HCT116 (cell line): ENCODE measurements around the gene TPD52L2. TPM values are rescaled to one million over a fixed set of nuclear protein-coding genes. Genes with fewer than 3 reads are reported as not detected.
"Not testable (repeated sequence)": the region's sequence is repeated elsewhere in the genome, so short reads cannot be mapped to it uniquely, and the experiment has no call there.

Experiments used
- ATAC-seq: fragments of 200-7000 bp; cut with Tn5 transposase; 2 replicates; pipeline ENCODE4 v1.9.1; 2020; ENCODE audit warnings: mild to moderate bottlenecking, moderate library complexity
- BruUV-seq: library from RNA; stranded (reverse); fragments of 400-500 nt; replicated peaks from 2 replicates; lab custom pipeline; 2021; lab: Mats Ljungman, UMichigan
- CTCF ChIA-PET: fragments of 300-600 bp; sonication (Branson Sonifier 250); formaldehyde crosslinking; loops from one replicate; lab custom pipeline; 2021; ENCODE audit warnings: antibody characterized with exemption; lab: Charles Lee
- POLR2A ChIA-PET: fragments of 300-600, 350-600 bp; sonication (Branson Sonifier 250); formaldehyde crosslinking; loops from one replicate; lab custom pipeline; 2021; ENCODE audit warnings: antibody characterized with exemption; lab: Charles Lee
- RAD21 ChIA-PET, 2 experiments: fragments of 300-600 bp; sonication (Branson Sonifier 250); formaldehyde crosslinking; loops; one replicate each; lab custom pipeline; 2023; ENCODE audit warnings: low total read pairs in 2 of 2; ENCODE audit not compliant: uncharacterized antibody in 2 of 2, unreplicated experiment in 2 of 2, low non-redundant PET in 1 of 2; lab: Charles Lee
- DNase-seq: peaks from one replicate; pipeline ENCODE4 v3.0.0-alpha.2; 2010; ENCODE audit warnings: low read depth, low spot score
- H2AFZ ChIP-seq: fragments of 200-600 bp; shearing (Covaris generic), sonication (generic); 2 replicates; pipeline ENCODE4 v1.6.1; 2017; ENCODE audit warnings: low read depth, mixed run types, mixed read lengths, antibody characterized with exemption, low read length; ENCODE audit not compliant: poor library complexity, severe bottlenecking
- H3K27ac ChIP-seq: 2 replicates; pipeline ENCODE4 v1.5.1; 2012; ENCODE audit warnings: low read depth, low read length
- H3K27me3 ChIP-seq: fragments of 200-600 bp; sonication (generic); 2 replicates; pipeline ENCODE4 v1.6.1; 2016; ENCODE audit warnings: mixed run types, low read length, mixed read lengths; ENCODE audit not compliant: insufficient read depth
- H3K36me3 ChIP-seq, 2 experiments: fragments of 200-500 bp in 1 of 2; fragments of 200-600 bp in 1 of 2; sonication (Bioruptor generic) in 1 of 2; sonication (generic) in 1 of 2; 2 replicates each; pipeline versions ENCODE4 v1.5.1 to v1.6.1; 2014 to 2016; ENCODE audit warnings: low read length in 2 of 2, inconsistent platforms in 1 of 2, mixed read lengths in 1 of 2, mixed run types in 1 of 2; ENCODE audit not compliant: insufficient read depth in 2 of 2, control insufficient read depth in 1 of 2
- H3K4me1 ChIP-seq, 2 experiments: fragments of 200-600 bp in 1 of 2; sonication (generic) in 1 of 2; 2 replicates each; pipeline versions ENCODE4 v1.5.1 to v1.6.1; 2012 to 2017; ENCODE audit warnings: low read length in 2 of 2, inconsistent platforms in 1 of 2, mild to moderate bottlenecking in 1 of 2, mixed read lengths in 1 of 2, mixed run types in 1 of 2, moderate library complexity in 1 of 2; ENCODE audit not compliant: insufficient read depth in 2 of 2, control insufficient read depth in 1 of 2
- H3K4me2 ChIP-seq: fragments of 200-600 bp; sonication (generic); 2 replicates; pipeline ENCODE4 v1.6.1; 2017; ENCODE audit warnings: mixed run types, low read length, mixed read lengths
- H3K4me3 ChIP-seq, 2 experiments: fragments of 200-600 bp in 1 of 2; sonication (generic) in 1 of 2; replicated peaks in 1 of 2; 2 replicates each; pipeline ENCODE4 v1.5.1; 2011 to 2016; ENCODE audit warnings: low read length in 2 of 2, control low read depth in 1 of 2, low read depth in 1 of 2, mild to moderate bottlenecking in 1 of 2, mixed read lengths in 1 of 2, mixed run types in 1 of 2
- H3K79me2 ChIP-seq: fragments of 200-600 bp; sonication (generic); 2 replicates; pipeline ENCODE4 v1.6.1; 2017; ENCODE audit warnings: mild to moderate bottlenecking, mixed run types, low read length, moderate library complexity, mixed read lengths; ENCODE audit not compliant: insufficient read depth
- H3K9ac ChIP-seq: fragments of 200-600 bp; sonication (generic); 2 replicates; pipeline ENCODE4 v1.6.1; 2016; ENCODE audit warnings: low read length, mixed read lengths
- H3K9me2 ChIP-seq: fragments of 200-600 bp; sonication (generic), shearing (Covaris generic); 2 replicates; pipeline ENCODE4 v1.6.1; 2017; ENCODE audit warnings: mixed run types, mild to moderate bottlenecking, moderate library complexity; ENCODE audit not compliant: insufficient read depth
- H3K9me3 ChIP-seq, 2 experiments: fragments of 200-500 bp in 1 of 2; fragments of 200-600 bp in 1 of 2; sonication (Bioruptor generic) in 1 of 2; sonication (generic) in 1 of 2; 2 replicates each; pipeline ENCODE4 v1.6.1; 2014 to 2017; ENCODE audit warnings: low read length in 2 of 2, mixed read lengths in 2 of 2, inconsistent platforms in 1 of 2, low read depth in 1 of 2, mild to moderate bottlenecking in 1 of 2, mixed run types in 1 of 2, moderate library complexity in 1 of 2; ENCODE audit not compliant: control insufficient read depth in 1 of 2, insufficient read depth in 1 of 2
- H4K20me1 ChIP-seq: fragments of 200-600 bp; sonication (generic), shearing (Covaris generic); 2 replicates; pipeline ENCODE4 v1.6.1; 2017; ENCODE audit warnings: mixed run types, mild to moderate bottlenecking, moderate library complexity; ENCODE audit not compliant: insufficient read depth
- EGR1 ChIP-seq: IDR thresholded peaks from 2 replicates; pipeline ENCODE4 v1.6.1; 2012; ENCODE audit warnings: low read depth
- EZH2phosphoT487 ChIP-seq: fragments of 200-600 bp; IDR thresholded peaks from 2 replicates; pipeline ENCODE4 v1.6.1; 2018; ENCODE audit warnings: antibody characterized with exemption, borderline replicate concordance
- FOSL1 ChIP-seq: IDR thresholded peaks from 2 replicates; pipeline ENCODE4 v1.6.1; 2012; ENCODE audit warnings: low read depth
- POLR2A ChIP-seq: IDR thresholded peaks from 2 replicates; pipeline ENCODE4 v1.7.0; 2011; ENCODE audit warnings: borderline replicate concordance; ENCODE audit not compliant: insufficient read depth, insufficient read length; ENCODE audit errors: extremely low read depth
- POLR2AphosphoS5 ChIP-seq: IDR thresholded peaks from 2 replicates; pipeline ENCODE4 v1.6.1; 2011; ENCODE audit warnings: mild to moderate bottlenecking, low read depth, low read length, moderate library complexity
- RAD21 ChIP-seq: IDR thresholded peaks from 2 replicates; pipeline ENCODE4 v1.6.1; 2012; ENCODE audit warnings: low read depth, mild to moderate bottlenecking
- SIN3A ChIP-seq: IDR thresholded peaks from 2 replicates; pipeline ENCODE4 v1.6.1; 2012; ENCODE audit warnings: low read depth
- SRF ChIP-seq: IDR thresholded peaks from 2 replicates; pipeline ENCODE4 v1.6.1; 2012; ENCODE audit warnings: low read depth
- ZFX ChIP-seq: fragments of 450-650 bp; IDR thresholded peaks from 2 replicates; pipeline ENCODE4 v1.6.1; 2017
- intact Hi-C: fragments of 100-400 bp; cut with micrococcal nuclease; formaldehyde crosslinking; loops from 2 replicates; pipeline ENCODE4 v1.10.0; 2022
- total RNA-seq: library from RNA; stranded (reverse); gene quantifications from one replicate; pipeline ENCODE4 v1.2.1, GENCODE V29; 2021; ENCODE audit not compliant: unreplicated experiment
- TF ChIP-seq, protein P1 (sequence below): IDR thresholded peaks from 2 replicates; pipeline ENCODE4 v1.6.1; 2011; ENCODE audit warnings: mild to moderate bottlenecking, low read length, moderate library complexity; ENCODE audit not compliant: insufficient replicate concordance; ENCODE audit errors: extremely low read depth
- TF ChIP-seq, protein P2 (sequence below): IDR thresholded peaks from 2 replicates; pipeline ENCODE4 v1.6.1; 2012
- TF ChIP-seq, protein P3 (sequence below): IDR thresholded peaks from 2 replicates; pipeline ENCODE4 v1.6.1; 2012; ENCODE audit warnings: low read depth

TPD52L2 gene
- total RNA-seq, 1 experiment from 2014 or later: 149 TPM

DNA sequence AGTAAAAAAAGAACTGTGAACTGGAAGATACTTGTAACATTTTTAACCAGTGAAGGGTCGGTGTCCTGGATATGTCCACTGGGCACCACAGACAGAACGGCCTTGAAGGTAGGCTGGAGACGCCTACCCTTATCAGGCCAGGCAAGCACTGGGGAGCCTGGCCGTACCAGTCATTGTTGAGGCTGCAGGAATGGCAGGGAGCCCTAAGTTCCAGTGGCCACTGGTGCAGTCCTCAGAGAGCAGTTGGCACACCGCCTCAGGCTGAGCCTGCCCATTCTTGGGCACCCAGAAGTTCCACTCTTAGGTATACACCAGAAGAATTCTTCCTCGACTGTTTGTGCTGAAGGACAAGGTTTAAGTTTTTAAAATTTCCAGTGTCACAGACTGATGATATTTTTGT, 50.4 kb downstream of the TPD52L2 start:
- no peak for DNase-seq
- H3K27ac ChIP-seq: no peak overlapping the region
- POLR2A ChIA-PET: no interaction called here
- H3K79me2 ChIP-seq: peaks cover 86% of the 10 kb centered on the region
- intact Hi-C loops: no loop called here
- no peak overlapping the region for H2AFZ ChIP-seq
- no peak overlapping the region for H3K4me3 ChIP-seq
- H3K27me3 ChIP-seq: no peaks in the 10 kb centered on the region
- TF ChIP-seq FOSL1 (no peak), ZFX (no peak), EGR1 (no peak), SRF (no peak), POLR2AphosphoS5 (no peak), EZH2phosphoT487 (no peak), SIN3A (no peak), RAD21 (no peak), POLR2A (no peak)
- TF ChIP-seq, protein P1, sequence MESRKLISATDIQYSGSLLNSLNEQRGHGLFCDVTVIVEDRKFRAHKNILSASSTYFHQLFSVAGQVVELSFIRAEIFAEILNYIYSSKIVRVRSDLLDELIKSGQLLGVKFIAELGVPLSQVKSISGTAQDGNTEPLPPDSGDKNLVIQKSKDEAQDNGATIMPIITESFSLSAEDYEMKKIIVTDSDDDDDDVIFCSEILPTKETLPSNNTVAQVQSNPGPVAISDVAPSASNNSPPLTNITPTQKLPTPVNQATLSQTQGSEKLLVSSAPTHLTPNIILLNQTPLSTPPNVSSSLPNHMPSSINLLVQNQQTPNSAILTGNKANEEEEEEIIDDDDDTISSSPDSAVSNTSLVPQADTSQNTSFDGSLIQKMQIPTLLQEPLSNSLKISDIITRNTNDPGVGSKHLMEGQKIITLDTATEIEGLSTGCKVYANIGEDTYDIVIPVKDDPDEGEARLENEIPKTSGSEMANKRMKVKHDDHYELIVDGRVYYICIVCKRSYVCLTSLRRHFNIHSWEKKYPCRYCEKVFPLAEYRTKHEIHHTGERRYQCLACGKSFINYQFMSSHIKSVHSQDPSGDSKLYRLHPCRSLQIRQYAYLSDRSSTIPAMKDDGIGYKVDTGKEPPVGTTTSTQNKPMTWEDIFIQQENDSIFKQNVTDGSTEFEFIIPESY: no peak
- TF ChIP-seq, protein P2, sequence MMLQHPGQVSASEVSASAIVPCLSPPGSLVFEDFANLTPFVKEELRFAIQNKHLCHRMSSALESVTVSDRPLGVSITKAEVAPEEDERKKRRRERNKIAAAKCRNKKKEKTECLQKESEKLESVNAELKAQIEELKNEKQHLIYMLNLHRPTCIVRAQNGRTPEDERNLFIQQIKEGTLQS: no peak
- TF ChIP-seq, protein P3, sequence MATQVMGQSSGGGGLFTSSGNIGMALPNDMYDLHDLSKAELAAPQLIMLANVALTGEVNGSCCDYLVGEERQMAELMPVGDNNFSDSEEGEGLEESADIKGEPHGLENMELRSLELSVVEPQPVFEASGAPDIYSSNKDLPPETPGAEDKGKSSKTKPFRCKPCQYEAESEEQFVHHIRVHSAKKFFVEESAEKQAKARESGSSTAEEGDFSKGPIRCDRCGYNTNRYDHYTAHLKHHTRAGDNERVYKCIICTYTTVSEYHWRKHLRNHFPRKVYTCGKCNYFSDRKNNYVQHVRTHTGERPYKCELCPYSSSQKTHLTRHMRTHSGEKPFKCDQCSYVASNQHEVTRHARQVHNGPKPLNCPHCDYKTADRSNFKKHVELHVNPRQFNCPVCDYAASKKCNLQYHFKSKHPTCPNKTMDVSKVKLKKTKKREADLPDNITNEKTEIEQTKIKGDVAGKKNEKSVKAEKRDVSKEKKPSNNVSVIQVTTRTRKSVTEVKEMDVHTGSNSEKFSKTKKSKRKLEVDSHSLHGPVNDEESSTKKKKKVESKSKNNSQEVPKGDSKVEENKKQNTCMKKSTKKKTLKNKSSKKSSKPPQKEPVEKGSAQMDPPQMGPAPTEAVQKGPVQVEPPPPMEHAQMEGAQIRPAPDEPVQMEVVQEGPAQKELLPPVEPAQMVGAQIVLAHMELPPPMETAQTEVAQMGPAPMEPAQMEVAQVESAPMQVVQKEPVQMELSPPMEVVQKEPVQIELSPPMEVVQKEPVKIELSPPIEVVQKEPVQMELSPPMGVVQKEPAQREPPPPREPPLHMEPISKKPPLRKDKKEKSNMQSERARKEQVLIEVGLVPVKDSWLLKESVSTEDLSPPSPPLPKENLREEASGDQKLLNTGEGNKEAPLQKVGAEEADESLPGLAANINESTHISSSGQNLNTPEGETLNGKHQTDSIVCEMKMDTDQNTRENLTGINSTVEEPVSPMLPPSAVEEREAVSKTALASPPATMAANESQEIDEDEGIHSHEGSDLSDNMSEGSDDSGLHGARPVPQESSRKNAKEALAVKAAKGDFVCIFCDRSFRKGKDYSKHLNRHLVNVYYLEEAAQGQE: no peak
- TF ChIP-seq, all 23 proteins: peak for 0
- H3K4me2 ChIP-seq: no peak overlapping the region
- H3K36me3 ChIP-seq: peaks cover 4 to 13% of the 10 kb centered on the region in 2 experiments; a peak in 1 of 4 replicates
- ChIA-PET RAD21 (no interaction called here), CTCF (no interaction called here)
- ATAC-seq: no peak
- no peaks in the 10 kb centered on the region for H3K9me2 ChIP-seq
- no peak overlapping the region for H3K9ac ChIP-seq
- H4K20me1 ChIP-seq: no peaks in the 10 kb centered on the region; the same call in 1 of the 2 replicates
- no peaks in the 10 kb centered on the region for H3K9me3 ChIP-seq
- no TSS peak for BruUV-seq
- peaks cover 4 to 11% of the 10 kb centered on the region in 2 experiments; a peak in 3 of 4 replicates for H3K4me1 ChIP-seq

DNA sequence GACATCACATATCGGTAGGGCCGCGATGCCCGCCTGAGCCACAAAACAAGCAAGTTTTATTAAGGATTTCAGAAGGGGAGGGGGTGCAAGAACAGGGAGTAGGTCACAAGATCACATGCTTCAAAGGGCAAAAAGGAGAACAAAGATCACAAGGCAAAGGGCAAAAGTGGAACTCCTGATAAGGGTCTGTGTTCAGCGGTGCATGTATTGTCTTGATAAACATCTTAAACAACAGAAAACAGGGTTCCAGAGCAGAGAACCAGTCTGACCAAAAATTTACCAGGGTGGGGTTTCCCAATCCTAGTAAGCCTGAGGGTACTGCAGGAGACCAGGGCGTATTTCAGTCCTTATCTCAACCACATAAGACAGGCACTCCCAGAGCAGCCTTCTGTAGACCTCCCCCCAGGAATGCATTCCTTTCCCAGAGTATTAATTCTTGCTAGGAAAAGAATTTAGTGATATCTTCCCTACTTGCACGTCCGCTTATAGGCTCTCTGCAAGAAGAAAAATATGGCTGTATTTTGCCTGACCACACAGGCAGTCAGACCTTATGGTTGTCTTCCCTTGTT, 51.4 kb downstream of the TPD52L2 start:
- peaks cover 4 to 13% of the 10 kb centered on the region in 2 experiments; a peak in 1 of 4 replicates for H3K36me3 ChIP-seq
- H3K4me2 ChIP-seq, H3K9me2 ChIP-seq, H3K27ac ChIP-seq, H3K4me3 ChIP-seq, H3K27me3 ChIP-seq, DNase-seq, intact Hi-C loops, POLR2A ChIA-PET, H3K9me3 ChIP-seq, RAD21 ChIA-PET, H2AFZ ChIP-seq, H3K9ac ChIP-seq, ATAC-seq, H3K4me1 ChIP-seq, H4K20me1 ChIP-seq, CTCF ChIA-PET: not testable (repeated sequence)
- H3K79me2 ChIP-seq: peaks cover 84% of the 10 kb centered on the region
- BruUV-seq: TSS peak; percentile 30
